GM12878 (cell line): ENCODE data around the gene SESN1. TPM values are rescaled to one million over a fixed set of nuclear protein-coding genes. Genes with fewer than 3 reads are reported as not detected.

Experiments used
- ATAC-seq: fragments of 200-7000 bp; cut with Tn5 transposase; 3 replicates; pipeline ENCODE4 v1.9.1; 2020; ENCODE audit warnings: mild to moderate bottlenecking, moderate library complexity
- BruUV-seq: library from RNA; stranded (reverse); fragments of 400-500 nt; replicated peaks from 2 replicates; lab custom pipeline; 2021; lab: Mats Ljungman, UMichigan
- CTCF ChIA-PET: fragments of 300-600 bp; sonication (Branson Sonifier 250); formaldehyde crosslinking; extraction: SDS; loops from one replicate; lab custom pipeline; 2021; ENCODE audit warnings: inconsistent platforms; lab: Yijun Ruan, JAX
- POLR2A ChIA-PET: fragments of 350-600 bp; formaldehyde crosslinking; extraction: SDS; loops from one replicate; lab custom pipeline; 2021; ENCODE audit warnings: inconsistent platforms; lab: Charles Lee
- RAD21 ChIA-PET: fragments of 300-600 bp; sonication (Branson Sonifier 250); formaldehyde crosslinking; loops from one replicate; lab custom pipeline; 2023; ENCODE audit warnings: antibody characterized with exemption; ENCODE audit not compliant: unreplicated experiment; lab: Charles Lee
- SMC1A ChIA-PET: fragments of 300-600 bp; sonication (Branson Sonifier 250); formaldehyde crosslinking; loops from one replicate; lab custom pipeline; 2023; ENCODE audit not compliant: unreplicated experiment, uncharacterized antibody; lab: Charles Lee
- DNase-seq: peaks from one replicate; pipeline ENCODE4 v3.0.0-alpha.2; 2011; ENCODE audit warnings: low read depth, low spot score
- FAIRE-seq: peaks from 3 replicates; lab custom pipeline; 2011; peaks lifted over from hg19 to GRCh38; lab: Jason Lieb, UNC
- H2AFZ ChIP-seq: 2 replicates; pipeline ENCODE4 v1.6.0; 2011; ENCODE audit warnings: low read depth, low read length, control low read depth; ENCODE audit not compliant: control insufficient read depth
- H3K27ac ChIP-seq: 2 replicates; pipeline ENCODE4 v1.5.1; 2011; ENCODE audit warnings: control low read depth; ENCODE audit not compliant: control insufficient read depth, insufficient read depth
- H3K27me3 ChIP-seq, 2 experiments: replicated peaks in 1 of 2; 2 replicates each; pipeline versions ENCODE4 v1.6.0 to v1.6.1; 2011; ENCODE audit warnings: low read length in 1 of 2; ENCODE audit not compliant: control insufficient read depth in 2 of 2, insufficient read depth in 2 of 2
- H3K36me3 ChIP-seq, 2 experiments: 2 replicates each; pipeline ENCODE4 v1.5.1; 2011; ENCODE audit warnings: low read length in 1 of 2; ENCODE audit not compliant: control insufficient read depth in 2 of 2, insufficient read depth in 2 of 2
- H3K4me1 ChIP-seq: 2 replicates; pipeline ENCODE4 v1.6.1; 2011; ENCODE audit warnings: mild to moderate bottlenecking, low read length, moderate library complexity, mixed read lengths; ENCODE audit not compliant: control insufficient read depth, insufficient read depth
- H3K4me2 ChIP-seq: 2 replicates; pipeline ENCODE4 v1.6.0; 2011; ENCODE audit warnings: control low read depth; ENCODE audit not compliant: control insufficient read depth, insufficient read depth
- H3K4me3 ChIP-seq: fragments of 200-600 bp; sonication (generic); 2 replicates; pipeline ENCODE4 v1.5.1; 2016
- H3K79me2 ChIP-seq: 2 replicates; pipeline ENCODE4 v1.6.0; 2011; ENCODE audit warnings: low read length; ENCODE audit not compliant: control insufficient read depth, insufficient read depth
- H3K9ac ChIP-seq: 2 replicates; pipeline ENCODE4 v1.8.0; 2011; ENCODE audit warnings: low read length, control low read depth, mixed read lengths; ENCODE audit not compliant: control insufficient read depth, insufficient read depth
- H3K9me3 ChIP-seq: replicated peaks from 3 replicates; pipeline ENCODE4 v1.5.1; 2011; ENCODE audit warnings: mild to moderate bottlenecking, low read length; ENCODE audit not compliant: control insufficient read depth, insufficient read depth
- H4K20me1 ChIP-seq: 2 replicates; pipeline ENCODE4 v1.6.0; 2011; ENCODE audit not compliant: control insufficient read depth, insufficient read depth
- BCL11A ChIP-seq: IDR thresholded peaks from 2 replicates; pipeline ENCODE4 v1.6.1; 2011; ENCODE audit warnings: low read depth, low read length
- FOXK2 ChIP-seq: fragments of 450-650 bp; IDR thresholded peaks from 2 replicates; pipeline ENCODE4 v1.6.1; 2017; ENCODE audit warnings: mild to moderate bottlenecking, moderate library complexity
- JUNB ChIP-seq: IDR thresholded peaks from 2 replicates; pipeline ENCODE4 v1.6.1; 2016; ENCODE audit warnings: antibody characterized with exemption, mild to moderate bottlenecking
- MTA2 ChIP-seq: fragments of 450-650 bp; IDR thresholded peaks from 2 replicates; pipeline ENCODE4 v1.6.1; 2016; ENCODE audit warnings: low read depth, mild to moderate bottlenecking, moderate library complexity
- MYB ChIP-seq: fragments of 150-350 bp; IDR thresholded peaks from 2 replicates; pipeline ENCODE4 v1.6.1; 2014; ENCODE audit warnings: mild to moderate bottlenecking, low read depth, low read length, borderline replicate concordance
- PAX5 ChIP-seq: IDR thresholded peaks from 2 replicates; pipeline ENCODE4 v1.6.1; 2011; ENCODE audit warnings: low read depth, low read length, borderline replicate concordance
- PRDM15 ChIP-seq: fragments of 450-650 bp; formaldehyde crosslinking; IDR thresholded peaks from 2 replicates; pipeline ENCODE4 v1.4.0; 2020; ENCODE audit warnings: mild to moderate bottlenecking, moderate library complexity
- USF1 ChIP-seq: IDR thresholded peaks from 2 replicates; pipeline ENCODE4 v1.6.1; 2011; ENCODE audit warnings: borderline replicate concordance, low read depth, mild to moderate bottlenecking, moderate library complexity, mixed read lengths, low read length; ENCODE audit not compliant: insufficient read depth; ENCODE audit errors: extremely low read length
- ZNF274 ChIP-seq: IDR thresholded peaks from one replicate; pipeline ENCODE4 v1.8.0; 2011; ENCODE audit not compliant: insufficient read length, insufficient read depth
- WGBS: methylation state at CpG from one replicate; pipeline ENCODE4 v1.1.6; 2016; ENCODE audit warnings: low lambda C conversion rate; ENCODE audit not compliant: insufficient replicate concordance, insufficient coverage; ENCODE audit errors: missing lambda C conversion rate; 5-methylcytosine and 5-hydroxymethylcytosine counted together
- in situ Hi-C: fragments of 300-500 bp; cut with MboI; formaldehyde crosslinking; loops from 9 replicates; pipeline ENCODE4 v1.14.3; 2018; ENCODE audit warnings: mixed read lengths
- intact Hi-C: fragments of 100-400 bp; cut with micrococcal nuclease; formaldehyde crosslinking; loops from one replicate; pipeline ENCODE4 v1.14.2; 2022; ENCODE audit not compliant: unreplicated experiment
- polyA plus RNA-seq, 11 experiments: library from polyadenylated mRNA; depleted of rRNA in 4 of 11; unstranded in 6 of 11; stranded (reverse) in 5 of 11; fragments of >200 nt; fragmentation: Nextera tagmentation in 4 of 11; fragmentation: Illumina TruSeq in 1 of 11; extraction: Ambion mirVana in 4 of 11; extraction: Trizol in 1 of 11; gene quantifications; 1 replicate in 1 of 11; 2 replicates in 10 of 11; pipeline versions ENCODE4 v1.2.1 to v1.2.3, GENCODE V29; 2011 to 2016; ENCODE audit warnings: inconsistent platforms in 2 of 11, missing spikeins in 2 of 11, low read depth in 1 of 11
- total RNA-seq, 4 experiments: library from RNA; depleted of rRNA in 3 of 4; stranded (reverse); fragments of >200 nt in 3 of 4; fragmentation: Illumina TruSeq in 1 of 4; extraction: Trizol in 1 of 4; gene quantifications; 2 replicates each; pipeline versions ENCODE4 v1.2.1 to v1.2.3, GENCODE V29; 2013 to 2021

The SESN1 gene
- total and polyA plus RNA-seq, 10 of the 15 experiments (the other 5 are each of a cell fraction or from before 2014, with no cell fraction given) = 1.3 to 13.0 (median 3.3) TPM

GRCh38 chr6:108961985-108962384, 132.7 kb downstream of the SESN1 start:
- Histone ChIP-seq H3K9ac (no peak overlapping the region), H3K79me2 (no peaks in the 10 kb centered on the region), H3K4me3 (no peak overlapping the region), H3K9me3 (no peaks in the 10 kb centered on the region), H3K4me2 (no peak overlapping the region), H3K27me3 (peaks cover 0 to 5% of the 10 kb centered on the region in 2 experiments), H3K4me1 (no peaks in the 10 kb centered on the region), H4K20me1 (no peaks in the 10 kb centered on the region), H3K27ac (no peak overlapping the region), H2AFZ (no peak overlapping the region), H3K36me3 (no peaks in the 10 kb centered on the region)
- POLR2A ChIA-PET = no interaction called here
- TF ChIP-seq MYB (no peak), MTA2 (no peak), FOXK2 (no peak), USF1 (no peak), JUNB (no peak), BCL11A (no peak), ZNF274 (no peak), PRDM15 (CRISPR knock-in tag) (no peak), PAX5 (no peak)
- CTCF ChIA-PET = no interaction called here
- in situ Hi-C loops = no loop called here
- BruUV-seq = no TSS peak
- no peak for FAIRE-seq
- intact Hi-C loops = no loop called here
- RAD21 ChIA-PET = no interaction called here
- ATAC-seq = no peak
- SMC1A ChIA-PET = interaction anchor here (0.7 kb wide), 1 partner anchor 48 kb away, joined by 3 read pairs; no protein-coding TSS in a partner anchor
- WGBS = 57% methylated on average over 6 of the region's 6 CpGs
- DNase-seq = no peak
